ENCODE results near the gene CRYBB2. TPM values are rescaled to one million over a fixed set of nuclear protein-coding genes. Genes with fewer than 3 reads are reported as not detected.

CRYBB2 gene
- total RNA-seq, 2 experiments from 2014 or later, result not detected

GRCh38 chr22:25208328-25208727 is 11.1 kb upstream of the CRYBB2 start:
- TF ChIP-seq CTCF (IDR thresholded peaks at IDR 0.05), result no peak
- Mint-ChIP-seq H3K9me3 (no peaks in the 10 kb centered on the region), H3K4me1 (ENCODE audit: low read depth) (no peaks in the 10 kb centered on the region), H3K4me3 (no peak overlapping the region), H3K36me3 (ENCODE audit: low read depth) (no peaks in the 10 kb centered on the region), H3K27ac (no peak overlapping the region), H3K27me3 (peaks cover 5% of the 10 kb centered on the region)
- intact Hi-C loops (cut with micrococcal nuclease), result no loop called here
- DNase-seq, result no peak
- no peak for ATAC-seq
- ChIA-PET POLR2A (no interaction called here), CTCF (no interaction called here)

GRCh38 chr22:25208743-25209505 is 10.5 kb upstream of the CRYBB2 start:
- ChIA-PET CTCF (interaction anchor here (1.3 to 4.9 kb wide), 2 partner anchors 7 to 128 kb away, joined by 3 to 32 read pairs; no protein-coding TSS in a partner anchor), POLR2A (no interaction called here)
- H3K27ac Mint-ChIP-seq, result no peak overlapping the region
- DNase-seq (no peak), ATAC-seq (no peak)
- TF ChIP-seq CTCF (IDR thresholded peaks at IDR 0.05), result no peak
- no peaks in the 10 kb centered on the region for H3K36me3 Mint-ChIP-seq (ENCODE audit: low read depth)
- no peaks in the 10 kb centered on the region for H3K4me1 Mint-ChIP-seq (ENCODE audit: low read depth)
- H3K9me3 Mint-ChIP-seq, result no peaks in the 10 kb centered on the region
- H3K4me3 Mint-ChIP-seq, result no peak overlapping the region
- intact Hi-C loops (cut with micrococcal nuclease), result no loop called here
- peaks cover 10% of the 10 kb centered on the region for H3K27me3 Mint-ChIP-seq

GRCh38 chr22:25210793-25211192 is 8.6 kb upstream of the CRYBB2 start:
- ChIA-PET POLR2A (no interaction called here), CTCF (interaction anchor here (1.0 to 4.9 kb wide), 2 partner anchors 9 to 123 kb away, joined by 3 to 32 read pairs; no protein-coding TSS in a partner anchor)
- H3K36me3 Mint-ChIP-seq (ENCODE audit: low read depth), result no peaks in the 10 kb centered on the region
- DNase-seq, result no peak
- no peak overlapping the region for H3K4me3 Mint-ChIP-seq
- no peaks in the 10 kb centered on the region for H3K4me1 Mint-ChIP-seq (ENCODE audit: low read depth)
- no peak for ATAC-seq
- no peaks in the 10 kb centered on the region for H3K9me3 Mint-ChIP-seq
- TF ChIP-seq CTCF (IDR thresholded peaks at IDR 0.05), result no peak
- H3K27me3 Mint-ChIP-seq, result peaks cover 10% of the 10 kb centered on the region
- intact Hi-C loops (cut with micrococcal nuclease), result no loop called here
- no peak overlapping the region for H3K27ac Mint-ChIP-seq

- Mint-ChIP-seq H3K4me1 (ENCODE audit: low read depth) (no peaks in the 10 kb centered on the region), H3K36me3 (ENCODE audit: low read depth) (no peaks in the 10 kb centered on the region), H3K27ac (no peak overlapping the region), H3K27me3 (peaks cover 15% of the 10 kb centered on the region), H3K9me3 (no peaks in the 10 kb centered on the region), H3K4me3 (no peak overlapping the region)
- intact Hi-C loops (cut with micrococcal nuclease), result no loop called here
- POLR2A ChIA-PET, result interaction anchor here (1.0 kb wide), 1 partner anchor 13 kb away, joined by 4 read pairs; no protein-coding TSS in a partner anchor
- ATAC-seq (no peak), DNase-seq (no peak)
- CTCF ChIA-PET, result interaction anchor here (4.9 kb wide), 1 partner anchor 11 kb away, joined by 32 read pairs; no protein-coding TSS in a partner anchor
- TF ChIP-seq CTCF (IDR thresholded peaks at IDR 0.05), result no peak
Observed at GRCh38 chr22:25212337-25212736, 7.1 kb upstream of the CRYBB2 start.

- H3K27ac Mint-ChIP-seq, result no peak overlapping the region
- no peak for TF ChIP-seq CTCF (IDR thresholded peaks at IDR 0.05)
- no peak for ATAC-seq
- POLR2A ChIA-PET, result no interaction called here
- CTCF ChIA-PET, result interaction anchor here (4.9 kb wide), 1 partner anchor 12 kb away, joined by 32 read pairs; no protein-coding TSS in a partner anchor
- H3K27me3 Mint-ChIP-seq, result peaks cover 15% of the 10 kb centered on the region
- no peak overlapping the region for H3K4me3 Mint-ChIP-seq
- H3K4me1 Mint-ChIP-seq (ENCODE audit: low read depth), result no peaks in the 10 kb centered on the region
- no peak for DNase-seq
- no peaks in the 10 kb centered on the region for H3K9me3 Mint-ChIP-seq
- H3K36me3 Mint-ChIP-seq (ENCODE audit: low read depth), result no peaks in the 10 kb centered on the region
- intact Hi-C loops (cut with micrococcal nuclease), result no loop called here
Observed at GRCh38 chr22:25213221-25213620, 6.2 kb upstream of the CRYBB2 start.
